ENCODE results near the gene WASHC4. TPM values are rescaled to one million over a fixed set of nuclear protein-coding genes. Genes with fewer than 3 reads are reported as not detected.

The WASHC4 gene
- total and polyA plus RNA-seq, 3 donors from 2014 or later = 17.4 to 57.7 (median 55.3) TPM

- H3K36me3 ChIP-seq (ENCODE audit: low read depth, missing control alignments) = no peaks in the 10 kb centered on the region
- no peaks in the 10 kb centered on the region for H3K27me3 ChIP-seq
- no peak for DNase-seq
- no peak overlapping the region for H3K27ac ChIP-seq
- H3K4me1 ChIP-seq = no peaks in the 10 kb centered on the region
- H3K9me3 ChIP-seq = no peaks in the 10 kb centered on the region
- H3K4me3 ChIP-seq = no peak overlapping the region
- TF ChIP-seq POLR2A (IDR thresholded peaks at IDR 0.05) (no peak), CTCF (IDR thresholded peaks at IDR 0.05) (no peak)
- intact Hi-C loops (cut with DNase I; ENCODE audit: low total_unique reads) = no loop called here
- 86 to 91% methylated on average over 3 of the region's 3 CpGs for WGBS, 2 donors
Measured at GRCh38 chr12:105076913-105077312, 30.6 kb upstream of the WASHC4 start.

GRCh38 chr12:105077435-105077834 is 30.1 kb upstream of the WASHC4 start:
- DNase-seq = no peak
- no peaks in the 10 kb centered on the region for H3K9me3 ChIP-seq
- WGBS, 2 donors = 60 to 62% methylated on average over 7 of the region's 7 CpGs
- no peak overlapping the region for H3K4me3 ChIP-seq
- TF ChIP-seq CTCF (IDR thresholded peaks at IDR 0.05) = no peak
- TF ChIP-seq POLR2A (IDR thresholded peaks at IDR 0.05) = no peak
- intact Hi-C loops (cut with DNase I; ENCODE audit: low total_unique reads) = no loop called here
- H3K27me3 ChIP-seq = no peaks in the 10 kb centered on the region
- H3K27ac ChIP-seq = no peak overlapping the region
- H3K4me1 ChIP-seq = no peaks in the 10 kb centered on the region
- H3K36me3 ChIP-seq (ENCODE audit: low read depth, missing control alignments) = no peaks in the 10 kb centered on the region

GRCh38 chr12:105078712-105079570 is 28.6 kb upstream of the WASHC4 start:
- no peaks in the 10 kb centered on the region for H3K4me1 ChIP-seq
- H3K9me3 ChIP-seq = no peaks in the 10 kb centered on the region
- H3K4me3 ChIP-seq = no peak overlapping the region
- H3K27ac ChIP-seq = no peak overlapping the region
- 77 to 78% methylated on average over 11 of the region's 11 CpGs for WGBS, 2 donors
- intact Hi-C loops (cut with DNase I; ENCODE audit: low total_unique reads) = no loop called here
- no peaks in the 10 kb centered on the region for H3K36me3 ChIP-seq (ENCODE audit: low read depth, missing control alignments)
- TF ChIP-seq CTCF (IDR thresholded peaks at IDR 0.05) = no peak
- no peaks in the 10 kb centered on the region for H3K27me3 ChIP-seq
- DNase-seq = no peak

- no peak overlapping the region for H3K4me3 ChIP-seq
- H3K36me3 ChIP-seq (ENCODE audit: low read depth, missing control alignments) = no peaks in the 10 kb centered on the region
- H3K4me1 ChIP-seq = no peaks in the 10 kb centered on the region
- no peak overlapping the region for H3K27ac ChIP-seq
- H3K27me3 ChIP-seq = no peaks in the 10 kb centered on the region
- H3K9me3 ChIP-seq = no peaks in the 10 kb centered on the region
- intact Hi-C loops (cut with DNase I; ENCODE audit: low total_unique reads) = no loop called here
- TF ChIP-seq CTCF (IDR thresholded peaks at IDR 0.05) (no peak), POLR2A (IDR thresholded peaks at IDR 0.05) (no peak)
- no peak for DNase-seq
- WGBS, 2 donors = 51 to 61% methylated on average over 5 of the region's 5 CpGs
Measured at GRCh38 chr12:105083031-105083430, 24.5 kb upstream of the WASHC4 start.

Data from testis (tissue), 3 donors.